ENCODE data around the gene PCDHGB1. TPM values are rescaled to one million over a fixed set of nuclear protein-coding genes. Genes with fewer than 3 reads are reported as not detected.
A peak's percentile ranks its signal among the peaks of the same experiment; 100 is the strongest.
"Not testable (repeated sequence)": the region's sequence is repeated elsewhere in the genome, so short reads cannot be mapped to it uniquely, and the experiment has no call there.

PCDHGB1 gene
- total RNA-seq, 1 donor, result 2.2 TPM

DNA sequence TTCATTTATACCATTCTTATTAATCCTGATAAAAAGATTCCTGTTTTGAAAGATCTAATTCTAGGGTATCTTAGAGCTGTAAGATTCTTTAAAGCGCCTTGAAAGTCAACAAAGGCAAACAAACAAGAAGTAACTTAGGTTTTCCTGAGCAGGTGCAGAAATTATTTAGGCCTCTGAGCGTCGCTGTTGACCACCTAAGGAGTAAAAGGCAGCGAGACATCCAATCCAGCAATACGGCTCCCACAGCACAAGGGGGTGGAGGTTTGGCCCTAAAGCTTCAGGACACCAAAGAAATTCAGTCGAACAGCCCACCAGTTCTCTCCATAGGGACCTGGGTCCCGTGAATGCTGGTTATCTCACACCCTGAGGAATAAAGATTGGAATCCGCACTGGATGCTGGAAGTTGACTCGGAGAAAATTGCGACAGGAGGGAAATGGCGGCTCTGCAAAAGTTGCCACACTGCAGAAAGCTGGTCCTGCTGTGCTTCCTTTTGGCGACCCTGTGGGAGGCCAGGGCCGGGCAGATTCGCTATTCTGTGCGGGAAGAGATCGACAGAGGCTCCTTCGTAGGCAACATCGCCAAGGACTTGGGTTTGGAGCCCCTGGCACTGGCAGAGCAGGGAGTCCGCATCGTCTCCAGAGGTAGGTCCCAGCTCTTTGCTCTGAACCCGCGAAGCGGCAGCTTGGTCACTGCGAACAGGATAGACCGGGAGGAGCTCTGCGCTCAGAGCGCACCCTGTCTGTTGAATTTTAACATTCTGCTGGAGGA lies 11.2 kb upstream of the PCDHGB1 start, which contains the start of gene PCDHGA2:
TSS of gene PCDHGA2 (plus strand) at position 223 of the 769 bp plus-strand sequence.
- peak; percentile 61 for DNase-seq (ENCODE audit: low read depth)
- peak within 1 kb of the TSS; percentile 51 for H3K4me3 ChIP-seq (ENCODE audit: low read depth, low read length)
- peak; percentile 62 for TF ChIP-seq CTCF (IDR thresholded peaks at IDR 0.05; ENCODE audit: insufficient read depth, low read depth, low read length)

DNA sequence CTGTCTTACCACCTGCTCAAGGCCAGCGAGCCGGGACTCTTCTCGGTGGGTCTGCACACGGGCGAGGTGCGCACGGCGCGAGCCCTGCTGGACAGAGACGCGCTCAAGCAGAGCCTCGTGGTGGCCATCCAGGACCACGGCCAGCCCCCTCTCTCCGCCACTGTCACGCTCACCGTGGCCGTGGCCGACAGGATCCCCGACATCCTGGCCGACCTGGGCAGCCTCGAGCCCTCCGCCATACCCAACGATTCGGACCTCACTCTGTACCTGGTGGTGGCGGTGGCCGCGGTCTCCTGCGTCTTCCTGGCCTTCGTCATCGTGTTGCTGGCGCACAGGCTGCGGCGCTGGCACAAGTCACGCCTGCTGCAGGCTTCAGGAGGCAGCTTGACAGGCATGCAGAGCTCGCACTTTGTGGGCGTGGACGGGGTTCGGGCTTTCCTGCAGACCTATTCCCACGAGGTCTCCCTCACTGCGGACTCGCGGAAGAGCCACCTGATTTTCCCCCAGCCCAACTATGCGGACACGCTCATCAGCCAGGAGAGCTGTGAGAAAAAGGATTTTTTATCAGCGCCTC lies 9.0 kb upstream of the PCDHGB1 start:
- H3K4me3 ChIP-seq (ENCODE audit: low read depth, low read length); DNase-seq (ENCODE audit: low read depth): not testable (repeated sequence)

DNA sequence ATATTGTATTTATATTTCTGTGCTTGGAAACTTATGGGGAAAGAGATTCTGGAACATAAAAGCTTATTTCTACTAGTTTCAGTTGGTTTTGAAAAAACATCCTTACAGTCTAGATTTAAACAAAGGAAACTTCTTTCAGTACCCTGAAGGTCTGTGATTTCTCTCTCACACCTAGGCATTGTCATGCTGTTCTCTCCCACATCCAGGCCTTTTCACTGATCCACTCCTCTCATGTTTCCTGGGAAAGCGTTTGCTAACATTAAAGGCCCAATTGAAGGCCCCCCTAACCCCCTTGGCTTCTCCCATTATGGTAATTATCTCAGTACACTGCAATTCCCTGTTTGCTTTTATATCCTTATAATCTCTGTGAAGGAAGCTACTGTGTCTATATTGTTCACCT lies 7.1 kb upstream of the PCDHGB1 start:
- no peak for TF ChIP-seq CTCF (IDR thresholded peaks at IDR 0.05; ENCODE audit: insufficient read depth, low read depth, low read length)
- DNase-seq (ENCODE audit: low read depth), result no peak
- H3K4me3 ChIP-seq (ENCODE audit: low read depth, low read length), result no peak overlapping the region

DNA sequence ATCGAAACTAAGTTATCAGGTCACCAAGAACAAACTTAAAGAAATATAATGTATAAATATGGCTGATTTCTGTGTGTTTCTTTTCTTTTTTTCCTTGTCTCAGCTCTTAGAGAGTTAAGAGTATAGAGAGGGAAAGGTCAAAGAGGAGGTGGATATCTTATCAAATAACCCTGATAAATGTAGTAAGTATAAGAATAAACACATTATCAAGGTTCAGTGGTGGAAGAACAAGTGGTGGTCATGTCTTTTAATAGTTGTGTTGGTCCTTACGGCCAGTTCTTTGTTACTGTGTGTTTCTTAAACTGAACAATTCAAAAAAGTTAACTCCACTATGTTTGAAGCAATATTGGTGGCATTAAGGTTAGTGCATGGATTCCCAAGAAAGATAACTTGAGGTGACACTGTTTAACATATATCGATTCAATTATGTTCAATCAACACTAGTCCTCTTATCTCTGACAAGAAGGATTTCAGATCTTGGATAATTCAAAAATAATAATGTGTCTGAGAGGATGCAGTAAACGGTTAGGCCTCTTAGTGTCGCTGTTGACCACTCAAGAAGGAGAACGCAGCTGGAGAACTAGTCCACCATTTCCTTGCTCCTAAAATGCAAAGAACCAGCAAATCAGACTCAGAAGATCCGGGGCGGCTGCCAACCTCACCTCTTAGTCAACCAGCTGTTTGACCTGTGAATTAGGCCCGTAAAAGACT lies 6.5 kb upstream of the PCDHGB1 start, which contains the start of gene PCDHGA3:
TSS of gene PCDHGA3 (plus strand) at position 588 of the 711 bp plus-strand sequence. CDS start 205 bp downstream, outside the sequence.
- peak; percentile 61 for DNase-seq (ENCODE audit: low read depth)
- TF ChIP-seq CTCF (IDR thresholded peaks at IDR 0.05; ENCODE audit: insufficient read depth, low read depth, low read length), result peak; percentile 55
- peak within 1 kb of the TSS; percentile 51 for H3K4me3 ChIP-seq (ENCODE audit: low read depth, low read length)

- no peak for DNase-seq (ENCODE audit: low read depth)
- peak overlapping the region; percentile 51 for H3K4me3 ChIP-seq (ENCODE audit: low read depth, low read length)
- no peak for TF ChIP-seq CTCF (IDR thresholded peaks at IDR 0.05; ENCODE audit: insufficient read depth, low read depth, low read length)
Measured at GRCh38 chr5:141343953-141344463, 5.9 kb upstream of the PCDHGB1 start.

DNA sequence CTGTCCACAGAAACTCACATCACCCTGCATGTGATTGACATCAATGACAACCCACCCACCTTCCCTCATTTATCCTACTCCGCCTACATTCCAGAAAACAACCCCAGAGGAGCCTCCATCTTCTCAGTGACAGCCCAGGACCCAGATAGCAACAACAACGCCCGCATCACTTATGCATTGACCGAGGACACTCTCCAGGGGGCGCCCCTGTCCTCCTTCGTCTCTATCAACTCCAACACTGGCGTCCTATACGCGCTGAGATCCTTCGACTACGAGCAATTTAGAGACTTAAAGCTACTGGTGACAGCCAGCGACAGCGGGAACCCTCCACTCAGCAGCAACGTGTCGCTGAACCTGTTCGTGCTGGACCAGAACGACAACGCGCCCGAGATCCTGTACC lies 4.6 kb upstream of the PCDHGB1 start:
- no peak overlapping the region for H3K4me3 ChIP-seq (ENCODE audit: low read depth, low read length)
- TF ChIP-seq CTCF (IDR thresholded peaks at IDR 0.05; ENCODE audit: insufficient read depth, low read depth, low read length), result no peak
- no peak for DNase-seq (ENCODE audit: low read depth)

- H3K4me3 ChIP-seq (ENCODE audit: low read depth, low read length); DNase-seq (ENCODE audit: low read depth): not testable (repeated sequence)
Measured at GRCh38 chr5:141346017-141346416, 3.9 kb upstream of the PCDHGB1 start.

All from fibroblast of villous mesenchyme (primary cell).